Measurements from ENCODE around the gene YY1. TPM values are rescaled to one million over a fixed set of nuclear protein-coding genes. Genes with fewer than 3 reads are reported as not detected.
A peak's percentile ranks its signal among the peaks of the same experiment; 100 is the strongest.

YY1 gene
- total and polyA plus RNA-seq, 9 of the 15 experiments (the other 6 are each of a cell fraction or from before 2014, with no cell fraction given), result 20.8 to 74.2 (median 46.7) TPM

GRCh38 chr14:100239840-100240667 lies 1.1 kb downstream of the YY1 start (continued):
- TF ChIP-seq ELF2 (CRISPR knock-in tag; IDR thresholded peaks at IDR 0.05) (no peak), EP400 (IDR thresholded peaks at IDR 0.05) (peak; percentile 22; the same call in 1 of the 2 replicates), ZBTB7A (IDR thresholded peaks at IDR 0.05; ENCODE audit: borderline replicate concordance, control insufficient read depth, low read depth, low read length) (peak; percentile 54; the same call in 1 of the 2 replicates), SMAD4 (CRISPR knock-in tag; conservative IDR thresholded peaks at IDR 0.05) (0 out of 2 replicates have a peak, but pooled peaks have one; percentile 42), HNRNPL (IDR thresholded peaks at IDR 0.05; ENCODE audit: low read depth, low read length) (0 out of 2 replicates have a peak, but pooled peaks have one; percentile 40), ZNF232 (CRISPR knock-in tag; IDR thresholded peaks at IDR 0.05) (no peak), RBBP5 (IDR thresholded peaks at IDR 0.05; ENCODE audit: borderline replicate concordance, insufficient read depth, low read length, poor library complexity, severe bottlenecking) (peak; percentile 52), TAF1 (IDR thresholded peaks at IDR 0.05; ENCODE audit: control insufficient read depth, extremely low read depth, insufficient read depth, low read length, severe bottlenecking) (peak; percentile 69), POLR2G (IDR thresholded peaks at IDR 0.05; ENCODE audit: low read depth, low read length) (peak; percentile 32; the same call in 1 of the 2 replicates), MAZ (CRISPR knock-in tag; conservative IDR thresholded peaks at IDR 0.05 in 1 of 2, IDR thresholded peaks at IDR 0.05 in 1 of 2) (peak; percentile 68 to 79), EGR1 (conservative IDR thresholded peaks at IDR 0.05) (peak; percentile 71), ESRRB (CRISPR knock-in tag; IDR thresholded peaks at IDR 0.05; ENCODE audit: borderline replicate concordance) (no peak), ZFPM2 (CRISPR knock-in tag; IDR thresholded peaks at IDR 0.05) (no peak), CXXC5 (CRISPR knock-in tag; IDR thresholded peaks at IDR 0.05) (peak; percentile 79), HMGN3 (IDR thresholded peaks at IDR 0.05; ENCODE audit: borderline replicate concordance, extremely low read depth, insufficient read length, low read depth, low read length) (peak; percentile 39), MXI1 (IDR thresholded peaks at IDR 0.05; ENCODE audit: low read depth, low read length) (peak; percentile 69; the same call in 1 of the 2 replicates), PHTF2 (CRISPR knock-in tag; IDR thresholded peaks at IDR 0.05) (no peak)
- TF ChIP-seq, protein P1, sequence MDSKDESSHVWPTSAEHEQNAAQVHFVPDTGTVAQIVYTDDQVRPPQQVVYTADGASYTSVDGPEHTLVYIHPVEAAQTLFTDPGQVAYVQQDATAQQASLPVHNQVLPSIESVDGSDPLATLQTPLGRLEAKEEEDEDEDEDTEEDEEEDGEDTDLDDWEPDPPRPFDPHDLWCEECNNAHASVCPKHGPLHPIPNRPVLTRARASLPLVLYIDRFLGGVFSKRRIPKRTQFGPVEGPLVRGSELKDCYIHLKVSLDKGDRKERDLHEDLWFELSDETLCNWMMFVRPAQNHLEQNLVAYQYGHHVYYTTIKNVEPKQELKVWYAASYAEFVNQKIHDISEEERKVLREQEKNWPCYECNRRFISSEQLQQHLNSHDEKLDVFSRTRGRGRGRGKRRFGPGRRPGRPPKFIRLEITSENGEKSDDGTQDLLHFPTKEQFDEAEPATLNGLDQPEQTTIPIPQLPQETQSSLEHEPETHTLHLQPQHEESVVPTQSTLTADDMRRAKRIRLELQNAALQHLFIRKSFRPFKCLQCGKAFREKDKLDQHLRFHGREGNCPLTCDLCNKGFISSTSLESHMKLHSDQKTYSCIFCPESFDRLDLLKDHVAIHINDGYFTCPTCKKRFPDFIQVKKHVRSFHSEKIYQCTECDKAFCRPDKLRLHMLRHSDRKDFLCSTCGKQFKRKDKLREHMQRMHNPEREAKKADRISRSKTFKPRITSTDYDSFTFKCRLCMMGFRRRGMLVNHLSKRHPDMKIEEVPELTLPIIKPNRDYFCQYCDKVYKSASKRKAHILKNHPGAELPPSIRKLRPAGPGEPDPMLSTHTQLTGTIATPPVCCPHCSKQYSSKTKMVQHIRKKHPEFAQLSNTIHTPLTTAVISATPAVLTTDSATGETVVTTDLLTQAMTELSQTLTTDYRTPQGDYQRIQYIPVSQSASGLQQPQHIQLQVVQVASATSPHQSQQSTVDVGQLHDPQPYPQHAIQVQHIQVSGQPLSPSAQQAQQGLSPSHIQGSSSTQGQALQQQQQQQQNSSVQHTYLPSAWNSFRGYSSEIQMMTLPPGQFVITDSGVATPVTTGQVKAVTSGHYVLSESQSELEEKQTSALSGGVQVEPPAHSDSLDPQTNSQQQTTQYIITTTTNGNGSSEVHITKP (IDR thresholded peaks at IDR 0.05; ENCODE audit: partially characterized antibody), result peak; percentile 33
- TF ChIP-seq, protein P2, sequence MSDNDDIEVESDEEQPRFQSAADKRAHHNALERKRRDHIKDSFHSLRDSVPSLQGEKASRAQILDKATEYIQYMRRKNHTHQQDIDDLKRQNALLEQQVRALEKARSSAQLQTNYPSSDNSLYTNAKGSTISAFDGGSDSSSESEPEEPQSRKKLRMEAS (CRISPR knock-in tag; IDR thresholded peaks at IDR 0.05), result peak; percentile 42; the same call in 1 of the 2 replicates
- TF ChIP-seq, protein P3, sequence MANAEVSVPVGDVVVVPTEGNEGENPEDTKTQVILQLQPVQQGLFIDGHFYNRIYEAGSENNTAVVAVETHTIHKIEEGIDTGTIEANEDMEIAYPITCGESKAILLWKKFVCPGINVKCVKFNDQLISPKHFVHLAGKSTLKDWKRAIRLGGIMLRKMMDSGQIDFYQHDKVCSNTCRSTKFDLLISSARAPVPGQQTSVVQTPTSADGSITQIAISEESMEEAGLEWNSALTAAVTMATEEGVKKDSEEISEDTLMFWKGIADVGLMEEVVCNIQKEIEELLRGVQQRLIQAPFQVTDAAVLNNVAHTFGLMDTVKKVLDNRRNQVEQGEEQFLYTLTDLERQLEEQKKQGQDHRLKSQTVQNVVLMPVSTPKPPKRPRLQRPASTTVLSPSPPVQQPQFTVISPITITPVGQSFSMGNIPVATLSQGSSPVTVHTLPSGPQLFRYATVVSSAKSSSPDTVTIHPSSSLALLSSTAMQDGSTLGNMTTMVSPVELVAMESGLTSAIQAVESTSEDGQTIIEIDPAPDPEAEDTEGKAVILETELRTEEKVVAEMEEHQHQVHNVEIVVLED (CRISPR knock-in tag; IDR thresholded peaks at IDR 0.05), result peak; percentile 52; the same call in 1 of the 2 replicates
